Measurements from ENCODE around the gene EN1.

- no peak for TF ChIP-seq CTCF (IDR thresholded peaks at IDR 0.05)
- no peak for TF ChIP-seq POLR2A (IDR thresholded peaks at IDR 0.05)
These were observed 11.2 kb upstream of the EN1 start for GRCh38 chr2:118858485-118859156.
